GM23338 (cell line): ENCODE data around the gene APOL5. TPM values are rescaled to one million over a fixed set of nuclear protein-coding genes. Genes with fewer than 3 reads are reported as not detected.
"Not testable (repeated sequence)": the region's sequence is repeated elsewhere in the genome, so short reads cannot be mapped to it uniquely, and the experiment has no call there.

ENCODE experiments used
- ATAC-seq: fragments of 200-7000 bp; cut with Tn5 transposase; 3 replicates; pipeline ENCODE4 v1.9.1; 2020
- DNase-seq: peaks from one replicate; pipeline ENCODE4 v3.0.0-alpha.2; 2015; ENCODE audit warnings: low spot score
- H2AFZ ChIP-seq: fragments of 200-600 bp; sonication (generic); 2 replicates; pipeline ENCODE4 v1.8.0; 2016; ENCODE audit warnings: antibody characterized with exemption, mild to moderate bottlenecking, moderate library complexity
- H3F3A ChIP-seq: fragments of 200-600 bp; sonication (generic); replicated peaks from 2 replicates; pipeline ENCODE4 v1.8.0; 2017; ENCODE audit warnings: antibody characterized with exemption, mixed run types, low read depth
- H3K27ac ChIP-seq: fragments of 200-600 bp; sonication (generic); 2 replicates; pipeline ENCODE4 v1.6.1; 2016; ENCODE audit warnings: low read depth
- H3K27me3 ChIP-seq: fragments of 200-600 bp; sonication (generic); 2 replicates; pipeline ENCODE4 v1.8.0; 2016; ENCODE audit warnings: mild to moderate bottlenecking, mixed run types, moderate library complexity; ENCODE audit not compliant: insufficient read depth
- H3K36me3 ChIP-seq: fragments of 200-600 bp; sonication (generic); 2 replicates; pipeline ENCODE4 v1.8.0; 2016; ENCODE audit warnings: mild to moderate bottlenecking; ENCODE audit not compliant: insufficient read depth
- H3K4me1 ChIP-seq: fragments of 200-600 bp; sonication (generic); 2 replicates; pipeline ENCODE4 v1.8.0; 2016; ENCODE audit warnings: mild to moderate bottlenecking, moderate library complexity; ENCODE audit not compliant: insufficient read depth
- H3K4me2 ChIP-seq: fragments of 200-600 bp; sonication (generic); 2 replicates; pipeline ENCODE4 v1.7.1; 2017; ENCODE audit warnings: mixed run types
- H3K4me3 ChIP-seq: fragments of 200-600 bp; sonication (generic); 2 replicates; pipeline ENCODE4 v1.6.1; 2016; ENCODE audit warnings: mixed run types
- H3K79me2 ChIP-seq: fragments of 200-600 bp; sonication (generic); replicated peaks from 2 replicates; pipeline ENCODE4 v1.8.0; 2017; ENCODE audit warnings: mild to moderate bottlenecking; ENCODE audit not compliant: insufficient read depth
- H3K9me2 ChIP-seq: fragments of 200-600 bp; sonication (generic); 2 replicates; pipeline ENCODE4 v1.8.0; 2017; ENCODE audit not compliant: insufficient read depth
- H4K20me1 ChIP-seq: fragments of 200-600 bp; sonication (generic); replicated peaks from 2 replicates; pipeline ENCODE4 v1.8.0; 2017; ENCODE audit warnings: mild to moderate bottlenecking; ENCODE audit not compliant: insufficient read depth
- H3K27ac Mint-ChIP-seq: 2 replicates; pipeline ENCODE4 v1.8.0; 2020; ENCODE audit warnings: inconsistent platforms, mild to moderate bottlenecking, moderate library complexity, mixed read lengths
- H3K27me3 Mint-ChIP-seq: 3 replicates; pipeline ENCODE4 v1.8.0; 2022; ENCODE audit warnings: low read depth, mild to moderate bottlenecking, moderate library complexity, mixed read lengths, inconsistent platforms; ENCODE audit not compliant: insufficient read depth, poor library complexity
- H3K36me3 Mint-ChIP-seq: 3 replicates; pipeline ENCODE4 v1.8.0; 2021; ENCODE audit warnings: low read depth, mild to moderate bottlenecking, inconsistent platforms, moderate library complexity, mixed read lengths
- H3K4me1 Mint-ChIP-seq: 3 replicates; pipeline ENCODE4 v1.8.0; 2020; ENCODE audit warnings: mild to moderate bottlenecking, inconsistent platforms, mixed read lengths
- H3K4me3 Mint-ChIP-seq: 3 replicates; pipeline ENCODE4 v1.8.0; 2021; ENCODE audit warnings: moderate library complexity, mild to moderate bottlenecking, inconsistent platforms, mixed read lengths
- H3K9me3 Mint-ChIP-seq: 3 replicates; pipeline ENCODE4 v1.8.0; 2020; ENCODE audit warnings: moderate library complexity, mild to moderate bottlenecking, inconsistent platforms, mixed read lengths
- CREB1 ChIP-seq: fragments of 250-450 bp; sonication (Bioruptor Pico); IDR thresholded peaks from 2 replicates; pipeline ENCODE4 v1.5.0; 2020; ENCODE audit warnings: low read depth, mild to moderate bottlenecking, moderate library complexity
- CTCF ChIP-seq, 2 experiments: fragments of 200-600 bp in 1 of 2; sonication (generic) in 1 of 2; conservative IDR thresholded peaks; 2 replicates each; pipeline versions ENCODE4 v1.5.1 to v1.6.1; 2016 to 2017; ENCODE audit warnings: antibody characterized with exemption in 2 of 2, low read depth in 2 of 2, mild to moderate bottlenecking in 2 of 2, moderate library complexity in 1 of 2
- ETS1 ChIP-seq: IDR thresholded peaks from 2 replicates; pipeline ENCODE4 v1.6.1; 2016; ENCODE audit warnings: antibody characterized with exemption
- EZH2 ChIP-seq: fragments of 200-600 bp; sonication (generic); IDR thresholded peaks from one replicate; pipeline ENCODE4 v1.8.0; 2017; ENCODE audit warnings: antibody characterized with exemption, mild to moderate bottlenecking, low read depth; ENCODE audit not compliant: unreplicated experiment
- EZH2phosphoT487 ChIP-seq: fragments of 200-600 bp; sonication (generic); IDR thresholded peaks from one replicate; pipeline ENCODE4 v1.8.1; 2018; ENCODE audit warnings: antibody characterized with exemption; ENCODE audit not compliant: unreplicated experiment
- JUNB ChIP-seq: IDR thresholded peaks from one replicate; pipeline ENCODE4 v1.6.1; 2016; ENCODE audit warnings: antibody characterized with exemption; ENCODE audit not compliant: unreplicated experiment
- POLR2AphosphoS5 ChIP-seq: IDR thresholded peaks from 2 replicates; pipeline ENCODE4 v1.6.1; 2016; ENCODE audit warnings: antibody characterized with exemption, low read depth
- STAT1 ChIP-seq: IDR thresholded peaks from one replicate; pipeline ENCODE4 v1.6.1; 2016; ENCODE audit warnings: antibody characterized with exemption; ENCODE audit not compliant: unreplicated experiment
- ZNF114 ChIP-seq: fragments of 250-450 bp; sonication (Bioruptor Pico); IDR thresholded peaks from 2 replicates; pipeline ENCODE4 v1.5.0; 2020; ENCODE audit warnings: mild to moderate bottlenecking, moderate library complexity
- ZNF331 ChIP-seq: fragments of 250-450 bp; sonication (Bioruptor Pico); IDR thresholded peaks from 2 replicates; pipeline ENCODE4 v1.5.0; 2020; ENCODE audit warnings: low read depth, mild to moderate bottlenecking, moderate library complexity
- polyA plus RNA-seq: library from polyadenylated mRNA; unstranded; fragments of >200 nt; fragmentation: Nextera tagmentation; extraction: Ambion mirVana; gene quantifications from 2 replicates; pipeline ENCODE4 v1.2.1, GENCODE V29; 2016
- total RNA-seq: library from RNA; depleted of rRNA; stranded (reverse); fragments of >200 nt; shearing (Covaris generic); gene quantifications from 2 replicates; pipeline ENCODE4 v1.2.3, GENCODE V29; 2014

The APOL5 gene
- total and polyA plus RNA-seq, 2 experiments from 2014 or later = not detected

GRCh38 chr22:35699852-35700251, 17.8 kb upstream of the APOL5 start:
- H3K4me1 Mint-ChIP-seq, ATAC-seq, H3K79me2 ChIP-seq, H3K36me3 Mint-ChIP-seq, H3K9me2 ChIP-seq, H3K27ac Mint-ChIP-seq, H3F3A ChIP-seq, H3K27ac ChIP-seq, H3K36me3 ChIP-seq, H3K4me3 ChIP-seq, DNase-seq, H3K27me3 ChIP-seq, H3K4me1 ChIP-seq, H3K9me3 Mint-ChIP-seq, H3K4me2 ChIP-seq, H4K20me1 ChIP-seq, H3K4me3 Mint-ChIP-seq, H2AFZ ChIP-seq, H3K27me3 Mint-ChIP-seq: not testable (repeated sequence)

- Mint-ChIP-seq H3K4me1 (no peaks in the 10 kb centered on the region), H3K9me3 (no peaks in the 10 kb centered on the region; the same call in 2 of the 3 replicates), H3K27me3 (no peaks in the 10 kb centered on the region), H3K36me3 (no peaks in the 10 kb centered on the region), H3K27ac (no peak overlapping the region), H3K4me3 (no peak overlapping the region)
- Histone ChIP-seq H3K9me2 (no peaks in the 10 kb centered on the region), H3K27me3 (no peaks in the 10 kb centered on the region), H4K20me1 (no peaks in the 10 kb centered on the region), H3F3A (no peaks in the 10 kb centered on the region), H3K79me2 (no peaks in the 10 kb centered on the region), H3K4me3 (no peak overlapping the region), H2AFZ (peak overlapping the region; percentile 56; the same call in 1 of the 2 replicates), H3K4me1 (no peaks in the 10 kb centered on the region), H3K4me2 (no peak overlapping the region), H3K36me3 (no peaks in the 10 kb centered on the region), H3K27ac (no peak overlapping the region)
- DNase-seq (no peak), ATAC-seq (no peak)
- TF ChIP-seq ZNF331 (CRISPR knock-in tag) (no peak), JUNB (no peak)
Observed at GRCh38 chr22:35703861-35704584, 13.6 kb upstream of the APOL5 start.

- Mint-ChIP-seq H3K27me3 (no peaks in the 10 kb centered on the region), H3K4me3 (no peak overlapping the region), H3K36me3 (no peaks in the 10 kb centered on the region), H3K4me1 (no peaks in the 10 kb centered on the region), H3K27ac (no peak overlapping the region), H3K9me3 (no peaks in the 10 kb centered on the region; the same call in 2 of the 3 replicates)
- Histone ChIP-seq H3K36me3 (no peaks in the 10 kb centered on the region), H3K27ac (no peak overlapping the region), H3K79me2 (no peaks in the 10 kb centered on the region), H3F3A (no peaks in the 10 kb centered on the region), H3K4me2 (no peak overlapping the region), H3K9me2 (no peaks in the 10 kb centered on the region), H2AFZ (no peak overlapping the region), H4K20me1 (no peaks in the 10 kb centered on the region), H3K27me3 (no peaks in the 10 kb centered on the region), H3K4me1 (no peaks in the 10 kb centered on the region), H3K4me3 (no peak overlapping the region)
- no peak for ATAC-seq
- DNase-seq = no peak
- no peak for TF ChIP-seq POLR2AphosphoS5
- TF ChIP-seq CREB1 (CRISPR knock-in tag) = no peak
- TF ChIP-seq STAT1 = no peak
- no peak for TF ChIP-seq EZH2phosphoT487
- TF ChIP-seq CTCF (conservative IDR thresholded peaks at IDR 0.05; ENCODE audit: low read depth in 2 of 2) = no peak
- TF ChIP-seq ZNF331 (CRISPR knock-in tag) = no peak
- TF ChIP-seq ZNF114 (CRISPR knock-in tag) = no peak
- no peak for TF ChIP-seq ETS1
- TF ChIP-seq EZH2 = no peak
Observed at GRCh38 chr22:35705141-35705540, 12.5 kb upstream of the APOL5 start.
